Measurements from ENCODE around the gene ACTR6. TPM values are rescaled to one million over a fixed set of nuclear protein-coding genes. Genes with fewer than 3 reads are reported as not detected.
"Not testable (repeated sequence)": the region's sequence is repeated elsewhere in the genome, so short reads cannot be mapped to it uniquely, and the experiment has no call there.

Gene ACTR6
- polyA plus RNA-seq, 4 donors, result 31.9 to 40.7 (median 38.2) TPM

DNA sequence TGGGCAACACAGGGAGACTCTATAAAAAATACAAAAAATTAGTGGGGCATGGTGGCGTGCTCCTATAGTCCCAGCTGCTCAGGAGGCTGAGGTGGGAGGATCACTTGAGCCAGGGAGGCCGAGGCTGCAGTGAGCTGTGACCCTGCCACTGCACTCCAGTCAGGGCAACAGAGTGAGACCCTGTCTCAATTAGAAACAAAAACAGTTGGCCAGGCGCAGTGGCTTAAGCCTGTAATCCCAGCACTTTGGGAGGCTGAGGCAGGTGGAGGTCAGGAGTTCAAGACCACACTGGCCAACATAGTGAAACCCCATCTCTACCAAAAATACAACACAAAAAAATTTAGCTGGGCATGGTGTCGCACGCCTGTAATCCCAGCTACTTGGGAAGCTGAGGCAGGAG lies 64.5 kb downstream of the ACTR6 start:
- DNase-seq (ENCODE audit: low read depth in 4 of 4, low spot score in 2 of 4), result not testable (repeated sequence)

DNA sequence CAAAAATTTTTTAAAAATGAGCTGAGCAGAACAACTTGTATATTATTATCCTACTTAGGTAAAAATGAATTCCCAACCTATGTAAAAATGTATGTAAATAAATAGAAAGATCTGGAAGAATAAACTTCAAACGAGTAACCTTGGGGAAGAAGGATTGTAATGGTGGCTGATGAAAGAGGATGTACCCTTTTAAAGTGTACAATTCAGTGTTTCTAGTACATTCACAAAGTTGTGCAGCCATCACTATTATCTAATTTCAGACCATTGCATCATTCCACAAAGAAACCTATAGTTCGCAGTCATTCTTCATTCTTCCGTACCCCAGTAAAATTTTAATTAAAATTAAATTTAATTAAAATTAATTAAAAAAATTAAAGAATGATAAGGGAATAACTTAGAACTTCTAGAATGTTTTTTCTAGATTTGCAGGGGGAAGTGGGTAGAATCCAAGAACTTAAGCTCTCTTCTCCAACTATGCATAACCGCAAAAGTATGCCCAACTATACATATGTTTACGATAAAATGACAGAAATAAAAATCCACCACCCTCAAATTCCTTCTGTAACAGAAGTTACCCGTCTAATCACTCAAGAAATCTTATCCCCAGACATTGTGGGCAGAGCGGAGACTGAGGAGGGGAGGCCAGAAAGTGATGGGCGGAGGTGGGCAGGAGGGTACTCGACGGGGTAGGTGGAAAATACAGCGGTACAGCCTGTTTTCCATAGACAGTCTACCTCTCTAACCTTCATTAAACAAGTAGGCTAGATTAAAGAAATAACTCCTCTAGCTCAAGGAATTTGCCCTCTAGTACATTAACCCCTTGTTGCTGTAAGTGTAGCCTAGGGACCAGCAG lies 65.3 kb downstream of the ACTR6 start:
- DNase-seq (ENCODE audit: low read depth in 4 of 4, low spot score in 2 of 4), result no peak

DNA sequence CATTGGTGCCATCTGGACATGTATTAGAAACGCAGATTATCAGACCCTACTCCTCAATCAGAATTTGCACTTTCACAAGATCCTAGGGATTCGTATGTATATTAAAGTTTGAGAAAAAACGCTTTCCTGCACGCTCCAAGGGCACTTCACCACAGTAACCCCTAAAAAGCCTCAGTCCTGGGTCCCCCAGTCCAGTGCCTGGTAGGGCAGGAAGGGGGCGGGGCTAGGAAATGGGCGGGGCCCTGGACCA lies 65.9 kb downstream of the ACTR6 start:
- no peak for DNase-seq (ENCODE audit: low read depth in 4 of 4, low spot score in 2 of 4)

DNA sequence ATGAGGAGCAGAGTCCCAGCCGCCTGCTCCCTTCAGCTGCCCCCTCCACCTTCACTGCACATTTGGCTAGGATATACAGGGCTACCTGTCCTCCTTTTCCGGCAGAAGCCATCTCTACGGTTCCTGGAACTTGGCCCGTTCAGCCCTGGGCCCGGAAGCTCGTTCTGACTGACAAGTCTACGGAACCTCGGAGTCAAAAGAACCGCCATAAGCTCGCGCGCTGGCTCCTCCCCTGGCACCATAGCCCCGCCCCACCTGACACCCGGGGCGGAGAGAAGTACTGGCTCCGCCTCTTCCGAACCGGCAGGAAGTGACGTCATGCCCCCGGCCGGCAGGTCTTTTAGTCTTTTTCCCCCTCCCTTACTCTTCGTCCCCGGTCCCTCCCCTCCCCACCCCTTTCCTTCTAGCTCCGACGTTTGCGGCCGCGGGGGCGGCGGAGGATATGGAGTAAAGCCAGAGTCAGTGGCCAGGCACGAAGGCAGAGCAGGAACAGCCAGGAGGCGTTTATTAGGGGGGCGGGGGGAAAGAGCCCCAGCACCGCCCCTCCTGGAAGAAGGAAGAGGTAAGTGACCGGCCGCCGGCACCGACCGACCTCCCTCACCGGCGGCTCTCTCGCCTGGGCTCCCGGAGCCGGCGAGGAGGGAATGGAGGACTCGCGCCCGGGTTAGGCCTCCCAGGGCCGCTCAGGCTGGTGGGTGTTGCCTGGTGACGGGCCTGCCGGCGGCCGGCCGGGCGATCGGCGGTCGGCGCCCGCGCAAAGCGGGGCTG lies 66.4 kb downstream of the ACTR6 start, which contains the start of the genes DEPDC4 and SCYL2:
TSS of gene DEPDC4 (minus strand) at position 245 of the 768 bp plus-strand sequence. CDS start at position 242, 3 bp downstream.
TSS of gene SCYL2 (plus strand) at position 343 of the 768 bp plus-strand sequence. CDS start 15,794 bp downstream, outside the sequence.
- DNase-seq (ENCODE audit: low read depth in 4 of 4, low spot score in 2 of 4), result peak; percentile 92 to 96 (median 93)

DNA sequence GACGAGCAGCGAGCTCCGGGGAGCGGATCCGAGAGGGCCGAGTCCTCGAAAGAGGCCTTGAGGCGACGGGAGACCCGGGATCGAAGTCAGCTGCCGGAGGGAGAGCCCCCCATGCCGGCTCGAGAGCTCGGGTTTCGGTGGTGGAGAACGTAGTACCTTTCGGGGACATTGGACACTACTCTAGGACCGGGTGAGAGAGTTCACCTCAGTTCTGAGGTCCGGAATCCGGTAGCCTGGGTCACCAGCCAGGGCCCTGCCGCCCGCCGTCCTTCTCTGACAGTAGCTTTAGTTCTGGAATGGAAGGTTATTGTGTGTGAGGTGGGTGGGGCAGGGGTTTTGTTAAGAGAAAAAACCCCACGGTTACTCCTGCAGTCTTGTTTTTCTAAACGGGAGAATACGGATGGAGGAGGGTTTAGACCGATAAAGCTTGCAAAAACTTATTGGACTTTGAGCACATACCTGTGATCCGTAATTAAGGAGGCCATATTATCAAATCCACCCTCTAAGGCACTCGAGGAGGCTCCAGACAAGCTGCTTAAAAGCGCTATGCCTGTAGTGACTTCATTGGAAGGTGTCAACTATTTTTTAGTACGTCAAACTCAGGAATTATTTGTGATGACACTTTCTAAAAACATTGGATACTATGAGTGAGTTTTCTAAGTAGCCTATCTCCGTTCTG lies 67.1 kb downstream of the ACTR6 start:
- peak in 3 of 4 donors; percentile 21 to 55 (median 41) for DNase-seq (ENCODE audit: low read depth in 4 of 4, low spot score in 2 of 4)

DNA sequence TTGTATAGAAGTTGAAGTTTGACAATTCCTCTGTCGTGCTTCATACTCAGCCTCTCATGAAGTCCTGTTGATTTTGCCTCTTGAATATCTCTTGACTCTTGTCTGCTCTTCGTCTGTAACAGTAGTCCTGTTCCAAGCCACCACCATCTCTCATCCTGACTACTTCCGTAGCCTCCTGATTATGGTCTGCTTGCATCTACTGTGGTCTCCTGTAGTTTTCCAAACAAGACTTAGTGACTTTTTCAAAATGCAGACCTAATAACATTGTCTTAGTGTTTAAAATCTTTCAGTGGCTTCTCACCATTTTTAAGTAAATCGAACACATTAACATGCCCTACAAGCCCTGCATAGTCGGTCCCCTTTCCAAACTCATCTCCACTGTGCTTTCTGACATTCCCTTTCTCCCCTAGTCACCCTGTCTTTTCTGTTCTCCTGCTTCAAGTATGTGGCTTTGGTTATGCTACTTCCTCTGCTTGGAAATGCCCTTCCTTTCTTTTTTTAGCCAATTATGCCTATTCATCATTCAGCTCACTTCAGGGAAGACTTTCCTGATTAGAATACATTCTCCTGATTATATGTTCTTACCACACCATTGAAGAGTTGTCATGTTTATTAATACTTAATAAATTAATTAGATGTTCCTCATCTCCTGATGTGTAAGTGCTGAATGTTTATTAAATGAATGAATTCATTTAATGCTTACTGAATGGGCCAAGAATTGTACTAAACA lies 68.4 kb downstream of the ACTR6 start:
- no peak for DNase-seq (ENCODE audit: low read depth in 4 of 4, low spot score in 2 of 4)

DNA sequence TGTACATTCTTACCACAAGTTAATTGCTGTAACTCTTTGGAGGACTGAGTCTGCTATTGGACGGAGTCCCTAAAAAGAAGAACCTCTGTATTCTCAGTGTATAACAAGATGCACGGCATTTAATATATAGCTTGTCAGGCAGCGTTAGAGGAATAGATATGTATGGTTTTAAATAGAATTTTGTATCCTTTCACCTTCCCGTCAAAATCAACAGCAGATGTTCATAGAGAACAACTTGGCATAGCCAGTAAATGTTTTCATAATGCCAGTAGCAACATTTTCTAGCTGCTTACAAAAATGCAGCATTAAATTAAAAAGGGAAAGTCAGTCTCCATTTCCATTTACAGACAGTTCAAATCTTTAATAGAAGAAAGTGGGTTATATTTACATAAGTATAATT lies 73.2 kb downstream of the ACTR6 start:
- no peak for DNase-seq (ENCODE audit: low read depth in 4 of 4, low spot score in 2 of 4)

Other genes starting within 250 kb of the ACTR6 start
- 1 to 10 TPM; 3.6 to 4.8 (median 4.0) TPM for gene ANKS1B, start 215.9 kb upstream of the ACTR6 start, polyA plus RNA-seq (ENCODE audit: insufficient read length in 4 of 4)
- 10 to 100 TPM; 20.5 to 26.3 (median 21.9) TPM for gene BLTP3B, start 57.9 kb upstream of the ACTR6 start, polyA plus RNA-seq (ENCODE audit: insufficient read length in 4 of 4)
- gene DEPDC4, start 66.3 kb downstream of the ACTR6 start, polyA plus RNA-seq (ENCODE audit: insufficient read length in 4 of 4), result 1 to 10 TPM; 4.0 to 7.3 (median 5.7) TPM
- gene SCYL2, start 66.4 kb downstream of the ACTR6 start, polyA plus RNA-seq (ENCODE audit: insufficient read length in 4 of 4), result 10 to 100 TPM; 45.3 to 67.3 (median 49.9) TPM
- under 1 TPM; 0.22 to 0.41 (median 0.28) TPM for gene SLC17A8, start 156.3 kb downstream of the ACTR6 start, polyA plus RNA-seq (ENCODE audit: insufficient read length in 4 of 4)

Measured in left renal cortex interstitium (tissue), 4 donors.